ENCODE measurements around the gene PADI1. TPM values are rescaled to one million over a fixed set of nuclear protein-coding genes. Genes with fewer than 3 reads are reported as not detected.

Gene PADI1
- total RNA-seq, 1 experiment from 2014 or later: 0.24 TPM

DNA sequence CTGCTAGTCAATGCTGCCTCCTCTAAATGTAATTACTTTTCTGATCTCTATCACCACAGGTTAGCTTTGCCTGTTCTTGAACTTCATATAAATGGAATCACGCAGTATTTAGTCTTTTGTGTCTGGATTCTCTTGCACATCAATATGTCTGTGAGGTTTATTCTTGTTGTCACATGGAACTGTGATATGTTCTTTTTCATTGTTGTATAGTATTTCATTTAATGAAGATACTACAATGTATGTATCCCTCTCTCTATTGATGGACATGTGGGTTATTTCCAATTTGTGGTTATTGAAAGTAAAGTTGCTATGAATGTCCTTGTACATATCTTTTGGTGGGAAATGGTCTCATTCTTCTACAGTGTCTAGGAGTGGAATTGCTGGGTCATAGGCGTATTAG, 16.7 kb upstream of the PADI1 start:
- no peak overlapping the region for H3T11ph ChIP-seq (ENCODE audit: low read length)
- Mint-ChIP-seq H3K36me3 (ENCODE audit: insufficient read depth in 1 of 3, low read depth in 3 of 3) (peaks cover 0 to 11% (median 0%) of the 10 kb centered on the region in 3 experiments; a peak in 3 of 7 replicates), H3K27ac (no peak overlapping the region), H3K27me3 (ENCODE audit: low read depth) (peaks cover 3% of the 10 kb centered on the region; the same call in 1 of the 2 replicates), H3K9me3 (peaks cover 3 to 11% of the 10 kb centered on the region in 2 experiments; a peak in 3 of 5 replicates), H3K4me1 (peaks cover 16% of the 10 kb centered on the region in 2 experiments), H3K4me3 (no peak overlapping the region)
- H3K56ac ChIP-seq (ENCODE audit: insufficient read length, low read depth, low read length): no peak overlapping the region
- no peak overlapping the region for H4K91ac ChIP-seq (ENCODE audit: insufficient read length, low read depth, low read length)
- whole genome bisulfite sequencing (ENCODE audit: extremely low coverage, insufficient read length, low lambda C conversion rate): no CpG with 5 or more reads among the region's 2 CpGs
- H3K23me2 ChIP-seq (ENCODE audit: insufficient read length, low read depth, low read length, poor library complexity, severe bottlenecking): no peaks in the 10 kb centered on the region
- no peaks in the 10 kb centered on the region; the same call in 1 of the 2 replicates for H3K4me1 ChIP-seq (ENCODE audit: insufficient read depth, low read length)
- no peaks in the 10 kb centered on the region for H4K20me1 ChIP-seq (ENCODE audit: control insufficient read depth, insufficient read depth, insufficient read length)
- H3K4me2 ChIP-seq (ENCODE audit: insufficient read depth, insufficient read length, low read length): no peak overlapping the region
- no peaks in the 10 kb centered on the region for H3K9me3 ChIP-seq (ENCODE audit: control insufficient read depth, low read depth, low read length)
- H2BK15ac ChIP-seq (ENCODE audit: low read depth, low read length): no peak overlapping the region
- H4K5ac ChIP-seq (ENCODE audit: insufficient read length, low read depth, low read length): no peak overlapping the region
- H3K27me3 ChIP-seq (ENCODE audit: insufficient read depth, low read length): no peaks in the 10 kb centered on the region
- no peak overlapping the region for H2BK120ac ChIP-seq (ENCODE audit: low read depth, low read length, poor library complexity, severe bottlenecking)
- no peak overlapping the region for H3K4ac ChIP-seq (ENCODE audit: low read depth, low read length)
- no peak overlapping the region for H2BK12ac ChIP-seq (ENCODE audit: insufficient read length, low read depth, low read length)
- H4K8ac ChIP-seq (replicated peaks; ENCODE audit: insufficient read length, low read depth, low read length): no peak overlapping the region
- no peaks in the 10 kb centered on the region for H3K79me2 ChIP-seq (ENCODE audit: insufficient read depth, low read length)
- no peak overlapping the region for H3K18ac ChIP-seq (ENCODE audit: insufficient read length, low read depth, low read length)
- no peaks in the 10 kb centered on the region for H3K79me1 ChIP-seq (ENCODE audit: insufficient read depth, low read depth, low read length, poor library complexity, severe bottlenecking)
- no peak overlapping the region for H2AK5ac ChIP-seq (ENCODE audit: insufficient read length, low read length)
- no peak overlapping the region for H2AFZ ChIP-seq (ENCODE audit: low read length)
- H3K23ac ChIP-seq (ENCODE audit: insufficient read length, low read depth, low read length): no peak overlapping the region
- TF ChIP-seq CTCF (conservative IDR thresholded peaks at IDR 0.05): no peak
- no peak overlapping the region for H3K27ac ChIP-seq (ENCODE audit: insufficient read length, low read depth, low read length)
- no peak overlapping the region for H3K14ac ChIP-seq (ENCODE audit: insufficient read depth, low read length)
- DNase-seq: no peak
- no peak overlapping the region for H3K9ac ChIP-seq (ENCODE audit: extremely low read depth, insufficient read length, low read length)
- H2BK20ac ChIP-seq (ENCODE audit: low read depth, low read length, poor library complexity, severe bottlenecking): no peak overlapping the region
- H2BK5ac ChIP-seq (ENCODE audit: insufficient read length, low read length): no peak overlapping the region

All from H9 (cell line).